GM12878 (cell line): Measurements from ENCODE around the gene TLX2. TPM values are rescaled to one million over a fixed set of nuclear protein-coding genes. Genes with fewer than 3 reads are reported as not detected.
A peak's percentile ranks its signal among the peaks of the same experiment; 100 is the strongest.

Experiments
- ATAC-seq: fragments of 200-7000 bp; cut with Tn5 transposase; 3 replicates; pipeline ENCODE4 v1.9.1; 2020; ENCODE audit warnings: mild to moderate bottlenecking, moderate library complexity
- BruUV-seq: library from RNA; stranded (reverse); fragments of 400-500 nt; replicated peaks from 2 replicates; lab custom pipeline; 2021; lab: Mats Ljungman, UMichigan
- CTCF ChIA-PET: fragments of 300-600 bp; sonication (Branson Sonifier 250); formaldehyde crosslinking; extraction: SDS; loops from one replicate; lab custom pipeline; 2021; ENCODE audit warnings: inconsistent platforms; lab: Yijun Ruan, JAX
- POLR2A ChIA-PET: fragments of 350-600 bp; formaldehyde crosslinking; extraction: SDS; loops from one replicate; lab custom pipeline; 2021; ENCODE audit warnings: inconsistent platforms; lab: Charles Lee
- RAD21 ChIA-PET: fragments of 300-600 bp; sonication (Branson Sonifier 250); formaldehyde crosslinking; loops from one replicate; lab custom pipeline; 2023; ENCODE audit warnings: antibody characterized with exemption; ENCODE audit not compliant: unreplicated experiment; lab: Charles Lee
- SMC1A ChIA-PET: fragments of 300-600 bp; sonication (Branson Sonifier 250); formaldehyde crosslinking; loops from one replicate; lab custom pipeline; 2023; ENCODE audit not compliant: unreplicated experiment, uncharacterized antibody; lab: Charles Lee
- DNase-seq: peaks from one replicate; pipeline ENCODE4 v3.0.0-alpha.2; 2011; ENCODE audit warnings: low read depth, low spot score
- FAIRE-seq: peaks from 3 replicates; lab custom pipeline; 2011; peaks lifted over from hg19 to GRCh38; lab: Jason Lieb, UNC
- H2AFZ ChIP-seq: 2 replicates; pipeline ENCODE4 v1.6.0; 2011; ENCODE audit warnings: low read depth, low read length, control low read depth; ENCODE audit not compliant: control insufficient read depth
- H3K27ac ChIP-seq: 2 replicates; pipeline ENCODE4 v1.5.1; 2011; ENCODE audit warnings: control low read depth; ENCODE audit not compliant: control insufficient read depth, insufficient read depth
- H3K27me3 ChIP-seq, 2 experiments: replicated peaks in 1 of 2; 2 replicates each; pipeline versions ENCODE4 v1.6.0 to v1.6.1; 2011; ENCODE audit warnings: low read length in 1 of 2; ENCODE audit not compliant: control insufficient read depth in 2 of 2, insufficient read depth in 2 of 2
- H3K36me3 ChIP-seq, 2 experiments: 2 replicates each; pipeline ENCODE4 v1.5.1; 2011; ENCODE audit warnings: low read length in 1 of 2; ENCODE audit not compliant: control insufficient read depth in 2 of 2, insufficient read depth in 2 of 2
- H3K4me1 ChIP-seq: 2 replicates; pipeline ENCODE4 v1.6.1; 2011; ENCODE audit warnings: mild to moderate bottlenecking, low read length, moderate library complexity, mixed read lengths; ENCODE audit not compliant: control insufficient read depth, insufficient read depth
- H3K4me2 ChIP-seq: 2 replicates; pipeline ENCODE4 v1.6.0; 2011; ENCODE audit warnings: control low read depth; ENCODE audit not compliant: control insufficient read depth, insufficient read depth
- H3K4me3 ChIP-seq: fragments of 200-600 bp; sonication (generic); 2 replicates; pipeline ENCODE4 v1.5.1; 2016
- H3K79me2 ChIP-seq: 2 replicates; pipeline ENCODE4 v1.6.0; 2011; ENCODE audit warnings: low read length; ENCODE audit not compliant: control insufficient read depth, insufficient read depth
- H3K9ac ChIP-seq: 2 replicates; pipeline ENCODE4 v1.8.0; 2011; ENCODE audit warnings: low read length, control low read depth, mixed read lengths; ENCODE audit not compliant: control insufficient read depth, insufficient read depth
- H3K9me3 ChIP-seq: replicated peaks from 3 replicates; pipeline ENCODE4 v1.5.1; 2011; ENCODE audit warnings: mild to moderate bottlenecking, low read length; ENCODE audit not compliant: control insufficient read depth, insufficient read depth
- H4K20me1 ChIP-seq: 2 replicates; pipeline ENCODE4 v1.6.0; 2011; ENCODE audit not compliant: control insufficient read depth, insufficient read depth
- ATF3 ChIP-seq: IDR thresholded peaks from 2 replicates; pipeline ENCODE4 v1.6.1; 2011; ENCODE audit warnings: low read depth, mild to moderate bottlenecking, low read length, moderate library complexity, borderline replicate concordance; ENCODE audit errors: extremely low read depth
- CBX5 ChIP-seq: sonication (generic); IDR thresholded peaks from 2 replicates; pipeline ENCODE4 v1.6.1; 2016; ENCODE audit warnings: low read depth, moderate library complexity, mild to moderate bottlenecking, inconsistent platforms
- CREB1 ChIP-seq: IDR thresholded peaks from 2 replicates; pipeline ENCODE4 v1.6.1; 2012; ENCODE audit warnings: low read depth, mild to moderate bottlenecking, inconsistent platforms
- E2F4 ChIP-seq: IDR thresholded peaks from 2 replicates; pipeline ENCODE4 v1.6.1; 2012; ENCODE audit warnings: low read depth, low read length, improper control_type of control experiment
- FOS ChIP-seq: IDR thresholded peaks from 3 replicates; pipeline ENCODE4 v1.6.1; 2011; ENCODE audit warnings: borderline replicate concordance; ENCODE audit not compliant: insufficient read length; ENCODE audit errors: extremely low read depth
- NFYB ChIP-seq: IDR thresholded peaks from 2 replicates; pipeline ENCODE4 v1.6.1; 2011; ENCODE audit warnings: low read depth, mild to moderate bottlenecking, low read length, improper control_type of control experiment, moderate library complexity; ENCODE audit not compliant: insufficient read depth
- SP1 ChIP-seq: IDR thresholded peaks from one replicate; pipeline ENCODE4 v1.6.1; 2011; ENCODE audit warnings: low read depth, low read length
- SUZ12 ChIP-seq: fragments of 200-600 bp; sonication (generic); IDR thresholded peaks from one replicate; pipeline ENCODE4 v1.6.1; 2018; ENCODE audit warnings: antibody characterized with exemption, mild to moderate bottlenecking; ENCODE audit not compliant: unreplicated experiment
- YY1 ChIP-seq: IDR thresholded peaks from 2 replicates; pipeline ENCODE4 v1.6.1; 2011; ENCODE audit warnings: low read depth, mild to moderate bottlenecking, low read length
- whole genome bisulfite sequencing: methylation state at CpG from one replicate; pipeline ENCODE4 v1.1.6; 2016; ENCODE audit warnings: low lambda C conversion rate; ENCODE audit not compliant: insufficient replicate concordance, insufficient coverage; ENCODE audit errors: missing lambda C conversion rate; 5-methylcytosine and 5-hydroxymethylcytosine counted together
- in situ Hi-C: fragments of 300-500 bp; cut with MboI; formaldehyde crosslinking; loops from 9 replicates; pipeline ENCODE4 v1.14.3; 2018; ENCODE audit warnings: mixed read lengths
- intact Hi-C: fragments of 100-400 bp; cut with micrococcal nuclease; formaldehyde crosslinking; loops from one replicate; pipeline ENCODE4 v1.14.2; 2022; ENCODE audit not compliant: unreplicated experiment
- polyA plus RNA-seq, 11 experiments: library from polyadenylated mRNA; depleted of rRNA in 4 of 11; unstranded in 6 of 11; stranded (reverse) in 5 of 11; fragments of >200 nt; fragmentation: Nextera tagmentation in 4 of 11; fragmentation: Illumina TruSeq in 1 of 11; extraction: Ambion mirVana in 4 of 11; extraction: Trizol in 1 of 11; gene quantifications; 1 replicate in 1 of 11; 2 replicates in 10 of 11; pipeline versions ENCODE4 v1.2.1 to v1.2.3, GENCODE V29; 2011 to 2016; ENCODE audit warnings: inconsistent platforms in 2 of 11, missing spikeins in 2 of 11, low read depth in 1 of 11
- total RNA-seq, 4 experiments: library from RNA; depleted of rRNA in 3 of 4; stranded (reverse); fragments of >200 nt in 3 of 4; fragmentation: Illumina TruSeq in 1 of 4; extraction: Trizol in 1 of 4; gene quantifications; 2 replicates each; pipeline versions ENCODE4 v1.2.1 to v1.2.3, GENCODE V29; 2013 to 2021

The TLX2 gene
- total and polyA plus RNA-seq, 10 of the 15 experiments (the other 5 are each of a cell fraction or from before 2014, with no cell fraction given) = 0.06 to 5.5 (median 3.6) TPM; not detected in 1

- intact Hi-C loops (no loop called here), in situ Hi-C loops (no loop called here)
- ChIA-PET CTCF (interaction anchor here (0.6 kb wide), 1 partner anchor 33 kb away, joined by 3 read pairs; no protein-coding TSS in a partner anchor), SMC1A (no interaction called here), POLR2A (no interaction called here), RAD21 (no interaction called here)
- peak overlapping the region; percentile 96 for H3K4me2 ChIP-seq
- H3K27ac ChIP-seq = no peak overlapping the region
- DNase-seq (no peak), ATAC-seq (peak; percentile 32), FAIRE-seq (no peak)
- WGBS = 39% methylated on average over 51 of the region's 60 CpGs
- no peaks in the 10 kb centered on the region; the same call in 2 of the 3 replicates for H3K9me3 ChIP-seq
- peak overlapping the region; percentile 38; the same call in 1 of the 2 replicates for H3K4me3 ChIP-seq
- H3K79me2 ChIP-seq = no peaks in the 10 kb centered on the region
- no peaks in the 10 kb centered on the region for H3K36me3 ChIP-seq
- no peaks in the 10 kb centered on the region for H4K20me1 ChIP-seq
- BruUV-seq = no TSS peak
- peak overlapping the region; percentile 69; the same call in 1 of the 2 replicates for H2AFZ ChIP-seq
- peaks cover 13% of the 10 kb centered on the region; the same call in 1 of the 2 replicates for H3K4me1 ChIP-seq
- H3K27me3 ChIP-seq = peaks cover 18 to 31% of the 10 kb centered on the region in 2 experiments
- H3K9ac ChIP-seq = no peak overlapping the region
- TF ChIP-seq SUZ12 (peak; percentile 57), E2F4 (no peak)
- TF ChIP-seq, all 136 proteins: peak for 1
Measured at GRCh38 chr2:74515271-74515980, 1.2 kb downstream of the TLX2 start.

GRCh38 chr2:74515981-74516633 is 1.9 kb downstream of the TLX2 start:
- DNase-seq = no peak
- no TSS peak for BruUV-seq
- in situ Hi-C loops (no loop called here), intact Hi-C loops (no loop called here)
- 44% methylated on average over 50 of the region's 72 CpGs for WGBS
- peaks cover 13% of the 10 kb centered on the region; the same call in 1 of the 2 replicates for H3K4me1 ChIP-seq
- peak; percentile 70 for ATAC-seq
- H4K20me1 ChIP-seq = no peaks in the 10 kb centered on the region
- CTCF ChIA-PET = no interaction called here
- H3K4me2 ChIP-seq = peak overlapping the region; percentile 96
- no peak overlapping the region for H3K27ac ChIP-seq
- no peak for FAIRE-seq
- SMC1A ChIA-PET = interaction anchor here (1.5 kb wide), 1 partner anchor 15 kb away, joined by 3 read pairs; no protein-coding TSS in a partner anchor
- H3K9ac ChIP-seq = no peak overlapping the region
- H3K4me3 ChIP-seq = peak overlapping the region; percentile 31; the same call in 1 of the 2 replicates
- RAD21 ChIA-PET = no interaction called here
- POLR2A ChIA-PET = interaction anchor here (1.2 kb wide), 1 partner anchor 12 kb away, joined by 3 read pairs; no protein-coding TSS in a partner anchor
- peak overlapping the region; percentile 69 for H2AFZ ChIP-seq
- no peaks in the 10 kb centered on the region for H3K36me3 ChIP-seq
- H3K9me3 ChIP-seq = no peaks in the 10 kb centered on the region; the same call in 2 of the 3 replicates
- H3K27me3 ChIP-seq = peaks cover 18 to 31% of the 10 kb centered on the region in 2 experiments
- H3K79me2 ChIP-seq = no peaks in the 10 kb centered on the region
- TF ChIP-seq ATF3 (no peak), FOS (peak; percentile 23), SUZ12 (peak; percentile 14), SP1 (peak; percentile 87), CBX5 (no peak), NFYB (peak; percentile 71; the same call in 1 of the 2 replicates), CREB1 (0 out of 2 replicates have a peak, but pooled peaks have one; percentile 19), YY1 (0 out of 2 replicates have a peak, but pooled peaks have one; percentile 29)
